RPMI8226 (cell line): ENCODE measurements around the gene CFAP43.

Experiments
- DNase-seq: peaks from one replicate; pipeline ENCODE4 v3.0.0-alpha.2; 2015

CFAP43 gene

GRCh38 chr10:104123397-104123796, 108.8 kb downstream of the CFAP43 start:
- DNase-seq, result peak; percentile 6

- DNase-seq, result peak; percentile 26
These were observed 109.7 kb downstream of the CFAP43 start for GRCh38 chr10:104122225-104123107.

GRCh38 chr10:104121485-104122224, 110.5 kb downstream of the CFAP43 start, which contains the start of gene SFR1:
TSS of gene SFR1 (plus strand) at chr10:104122171. CDS start at chr10:104122184, 13 bp downstream.
- DNase-seq, result peak; percentile 97

- DNase-seq, result peak; percentile 77
These were observed 111.2 kb downstream of the CFAP43 start for GRCh38 chr10:104120903-104121484.

- no peak for DNase-seq
These were observed 111.7 kb downstream of the CFAP43 start for GRCh38 chr10:104120512-104120902.

DNA sequence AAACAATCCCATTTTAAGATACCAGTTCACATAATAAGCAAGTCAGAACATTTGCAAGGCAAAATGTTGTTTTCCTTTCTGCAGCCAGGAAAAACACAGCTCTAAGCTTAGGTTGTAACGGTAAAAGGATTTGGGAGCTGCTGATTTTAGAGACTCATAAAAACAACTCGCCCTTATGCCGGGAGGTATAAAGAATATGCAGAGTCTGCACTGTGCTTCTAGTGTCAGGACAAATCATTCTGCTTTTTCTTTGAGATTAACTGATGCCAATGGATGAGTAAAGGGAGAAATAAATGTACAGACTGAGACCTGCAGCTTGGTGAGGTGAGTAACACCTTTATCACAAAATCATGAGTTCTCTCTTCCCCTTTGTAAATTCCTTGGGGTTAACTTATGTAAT, 112.2 kb downstream of the CFAP43 start:
- no peak for DNase-seq

GRCh38 chr10:104117839-104118323, 114.3 kb downstream of the CFAP43 start:
- no peak for DNase-seq

GRCh38 chr10:104113376-104113956, 118.7 kb downstream of the CFAP43 start:
- no peak for DNase-seq

GRCh38 chr10:104109908-104110662, 122.1 kb downstream of the CFAP43 start:
- DNase-seq, result no peak

- no peak for DNase-seq
These were observed 127.2 kb downstream of the CFAP43 start for GRCh38 chr10:104104926-104105325.

DNA sequence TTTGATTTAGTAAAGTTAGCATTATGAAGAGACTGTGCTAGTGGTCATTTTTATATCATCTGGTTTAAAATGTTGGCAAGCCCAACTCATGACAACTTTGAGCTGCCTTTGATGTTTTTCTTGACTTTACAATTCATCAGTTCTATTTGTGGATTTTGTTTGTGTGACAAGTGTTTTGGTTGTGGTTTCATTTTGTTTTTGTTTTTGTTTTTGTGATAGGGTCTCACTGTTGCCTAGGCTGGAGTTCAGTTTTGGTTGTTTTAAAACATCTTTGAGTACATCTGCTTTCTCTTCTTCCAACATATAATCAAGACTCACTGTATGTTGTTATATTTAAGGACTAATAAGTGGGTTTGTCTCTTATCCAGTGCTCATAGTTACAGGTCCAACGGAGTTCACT, 127.7 kb downstream of the CFAP43 start:
- DNase-seq, result no peak

DNA sequence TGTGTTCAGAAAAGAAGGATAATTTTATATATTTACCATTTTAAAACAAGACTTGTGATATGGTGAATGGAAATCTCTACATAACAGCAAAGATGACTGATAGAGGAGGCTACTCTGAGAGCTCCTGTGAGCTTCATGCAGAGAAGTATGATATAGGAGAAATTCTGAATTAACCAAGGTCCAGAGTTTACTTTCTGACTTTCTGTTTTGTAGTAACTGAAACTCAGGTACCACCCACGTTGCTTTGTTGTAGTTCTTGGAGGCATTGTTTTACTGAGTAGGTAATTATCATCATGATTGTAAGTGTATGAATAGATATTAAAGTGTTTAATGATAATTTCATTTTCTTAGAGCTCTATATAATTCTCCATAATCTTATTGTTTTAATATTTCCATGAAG, 128.2 kb downstream of the CFAP43 start:
- no peak for DNase-seq

- no peak for DNase-seq
These were observed 130.3 kb downstream of the CFAP43 start for GRCh38 chr10:104101902-104102301.

GRCh38 chr10:104100795-104101194, 131.4 kb downstream of the CFAP43 start:
- no peak for DNase-seq

DNA sequence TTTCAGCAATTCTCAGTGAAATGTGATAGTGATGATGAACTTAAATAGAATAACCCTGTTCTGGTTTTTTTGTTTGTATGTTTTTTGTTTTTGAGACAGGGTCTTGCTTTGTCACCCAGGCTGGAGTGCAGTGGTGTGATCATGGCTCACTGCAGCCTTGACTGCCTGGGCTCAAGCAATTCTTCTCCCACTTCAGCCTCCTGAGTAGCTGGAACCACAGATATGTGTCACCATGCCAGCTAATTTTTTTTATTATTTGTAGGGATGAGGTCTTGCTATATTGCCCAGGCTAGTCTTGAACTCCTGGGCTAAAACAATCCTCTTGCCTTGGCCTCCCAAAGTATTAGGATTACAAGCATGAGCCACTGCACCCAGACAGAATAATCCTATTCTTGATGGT, 132.2 kb downstream of the CFAP43 start:
- DNase-seq, result no peak

GRCh38 chr10:104099269-104099668, 132.9 kb downstream of the CFAP43 start:
- no peak for DNase-seq

GRCh38 chr10:104098358-104098925, 133.7 kb downstream of the CFAP43 start:
- no peak for DNase-seq

GRCh38 chr10:104096692-104097091, 135.5 kb downstream of the CFAP43 start:
- DNase-seq, result no peak

DNA sequence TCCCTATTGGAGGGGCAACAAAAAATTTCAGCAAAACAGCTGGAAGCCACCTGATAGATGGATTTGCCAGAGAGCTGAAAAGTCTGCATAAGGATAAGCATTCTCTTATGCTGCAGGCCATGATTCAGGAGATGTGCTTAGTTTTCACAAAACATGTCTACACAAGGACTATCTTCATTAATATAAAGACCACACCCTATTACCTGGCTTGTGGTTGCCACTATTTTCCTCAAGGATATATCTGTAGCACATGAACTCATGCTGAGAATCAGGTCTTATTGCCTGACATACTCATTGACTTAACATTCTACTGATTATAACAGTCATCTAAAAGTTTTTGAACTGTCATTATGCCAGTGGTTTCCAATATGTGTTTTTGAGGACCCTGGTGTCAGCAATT, 139.4 kb downstream of the CFAP43 start:
- DNase-seq, result no peak

- DNase-seq, result no peak
These were observed 141.6 kb downstream of the CFAP43 start for GRCh38 chr10:104090611-104091010.

DNA sequence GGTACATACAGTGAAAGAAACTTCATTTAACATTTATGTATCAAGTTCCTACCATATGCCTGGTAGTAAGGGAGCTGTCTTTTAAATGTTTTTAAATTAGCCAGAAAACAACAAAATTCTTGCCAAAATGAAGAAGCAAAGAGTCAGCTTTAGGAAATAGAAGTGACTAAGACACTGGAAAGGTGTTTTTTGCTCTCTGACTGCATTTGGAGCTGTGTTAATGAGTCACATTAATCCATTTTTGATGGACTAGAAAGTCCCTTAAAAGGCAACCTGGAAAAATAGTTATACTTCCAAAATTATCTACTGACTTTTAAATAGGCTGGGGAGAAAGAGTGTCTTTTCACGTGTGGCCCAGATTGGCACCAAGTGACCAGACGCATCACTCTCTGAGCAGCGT, 142.5 kb downstream of the CFAP43 start:
- no peak for DNase-seq

DNA sequence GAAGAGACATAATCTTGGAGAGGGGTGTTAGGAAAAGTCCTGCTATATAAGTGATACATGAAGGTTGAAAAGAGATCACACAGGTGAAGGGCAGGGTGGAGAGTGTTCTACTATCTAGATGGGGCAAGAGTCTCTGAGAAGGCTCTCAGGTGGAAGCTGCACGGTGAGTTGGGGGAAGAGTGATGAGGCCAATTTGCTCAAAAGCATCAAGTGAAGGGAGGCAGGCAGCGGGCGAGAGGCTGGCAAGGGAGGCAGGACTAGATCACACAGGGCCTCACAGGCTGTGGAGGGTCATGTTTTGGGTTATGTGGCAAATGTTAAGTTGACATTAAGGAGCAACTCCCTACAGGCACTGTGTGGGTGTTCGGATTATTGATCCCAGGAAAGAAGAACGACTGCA, 143.9 kb downstream of the CFAP43 start:
- no peak for DNase-seq
